Uterus (tissue), 4 donors: Measurements from ENCODE around the gene HLA-B. TPM values are rescaled to one million over a fixed set of nuclear protein-coding genes. Genes with fewer than 3 reads are reported as not detected.
A peak's percentile ranks its signal among the peaks of the same experiment; 100 is the strongest.
"Not testable (repeated sequence)": the region's sequence is repeated elsewhere in the genome, so short reads cannot be mapped to it uniquely, and the experiment has no call there.

Source experiments
- DNase-seq, 2 donors: peaks; one replicate each; pipeline ENCODE4 v3.0.0-alpha.2; 2019 to 2020
- H3K27ac ChIP-seq, 2 donors: fragments of 200-600 bp; sonication (generic); 1 replicate in 1 of 2; 2 replicates in 1 of 2; pipeline ENCODE4 v1.5.1; 2016 to 2018
- H3K27me3 ChIP-seq, 2 donors: fragments of 200-600 bp; sonication (generic); one replicate each; pipeline ENCODE4 v1.5.1; 2018 to 2019; ENCODE audit warnings: control low read depth in 1 of 2
- H3K36me3 ChIP-seq, 2 donors: fragments of 200-600 bp; sonication (generic); one replicate each; pipeline ENCODE4 v1.5.1; 2019; ENCODE audit warnings: control low read depth in 1 of 2
- H3K4me1 ChIP-seq, 2 donors: fragments of 200-600 bp; sonication (generic); one replicate each; pipeline ENCODE4 v1.5.1; 2018 to 2019; ENCODE audit warnings: control low read depth in 1 of 2
- H3K4me3 ChIP-seq, 2 donors: fragments of 200-600 bp; sonication (generic); 1 replicate in 1 of 2; 2 replicates in 1 of 2; pipeline ENCODE4 v1.5.1; 2018 to 2019; ENCODE audit warnings: mild to moderate bottlenecking in 1 of 2
- H3K9me3 ChIP-seq, 2 donors: fragments of 200-600 bp; sonication (generic); one replicate each; pipeline ENCODE4 v1.5.1; 2019; ENCODE audit warnings: control low read depth in 1 of 2
- POLR2A ChIP-seq, 2 donors: fragments of 450-650 bp; IDR thresholded peaks; one replicate each; pipeline ENCODE4 v1.6.1; 2016; ENCODE audit warnings: antibody characterized with exemption in 2 of 2, mild to moderate bottlenecking in 1 of 2, moderate library complexity in 1 of 2
- intact Hi-C: fragments of 100-400 bp; cut with DNase I; formaldehyde crosslinking; loops from one replicate; pipeline ENCODE4 v1.15.1; 2023; ENCODE audit warnings: low total_unique reads
- total RNA-seq, 4 donors: library from RNA; depleted of rRNA in 3 of 4; stranded (reverse); fragments of >200 nt in 3 of 4; gene quantifications; one replicate each; pipeline versions ENCODE4 v1.1.0 to v1.2.4, GENCODE V29; 2014 to 2023
- TF ChIP-seq, protein P1 (sequence below), 4 experiments: fragments of 200-600 bp in 2 of 4; fragments of 450-650 bp in 2 of 4; sonication (generic) in 2 of 4; IDR thresholded peaks; one replicate each; pipeline ENCODE4 v1.5.1; 2016 to 2019; ENCODE audit warnings: antibody characterized with exemption in 4 of 4, mild to moderate bottlenecking in 2 of 4, moderate library complexity in 1 of 4
- donor health status: DM: yes; HTN: yes; CAD: no.

HLA-B gene
- total RNA-seq, 4 donors from 2014 or later, result 134 to 1,272 (median 737) TPM

DNA sequence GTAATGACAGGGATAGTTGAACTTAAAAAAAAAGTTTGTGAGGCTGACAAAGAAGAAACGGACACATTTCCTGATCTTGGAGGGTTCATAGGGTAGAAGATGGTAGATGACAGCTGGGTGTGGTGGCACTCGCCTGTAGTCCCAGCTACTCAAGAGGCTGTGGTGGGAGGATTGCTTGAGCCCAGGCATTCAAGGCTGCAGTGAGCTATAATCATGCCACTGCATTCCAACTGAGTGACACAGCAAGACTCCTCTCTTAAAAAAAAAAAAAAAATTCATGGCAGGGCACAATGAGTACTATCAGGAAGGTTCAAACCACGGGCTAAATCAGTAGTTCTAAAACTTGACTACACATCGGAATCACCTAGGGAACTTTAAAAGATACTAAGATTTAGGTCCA is 44.4 kb upstream of the HLA-B start:
- intact Hi-C loops, result no loop called here
- H3K36me3 ChIP-seq, result no peaks in the 10 kb centered on the region
- no peaks in the 10 kb centered on the region for H3K9me3 ChIP-seq
- peak; percentile 47 to 72 for DNase-seq
- TF ChIP-seq POLR2A (IDR thresholded peaks at IDR 0.05), result peak; percentile 14 to 43
- TF ChIP-seq, protein P1, sequence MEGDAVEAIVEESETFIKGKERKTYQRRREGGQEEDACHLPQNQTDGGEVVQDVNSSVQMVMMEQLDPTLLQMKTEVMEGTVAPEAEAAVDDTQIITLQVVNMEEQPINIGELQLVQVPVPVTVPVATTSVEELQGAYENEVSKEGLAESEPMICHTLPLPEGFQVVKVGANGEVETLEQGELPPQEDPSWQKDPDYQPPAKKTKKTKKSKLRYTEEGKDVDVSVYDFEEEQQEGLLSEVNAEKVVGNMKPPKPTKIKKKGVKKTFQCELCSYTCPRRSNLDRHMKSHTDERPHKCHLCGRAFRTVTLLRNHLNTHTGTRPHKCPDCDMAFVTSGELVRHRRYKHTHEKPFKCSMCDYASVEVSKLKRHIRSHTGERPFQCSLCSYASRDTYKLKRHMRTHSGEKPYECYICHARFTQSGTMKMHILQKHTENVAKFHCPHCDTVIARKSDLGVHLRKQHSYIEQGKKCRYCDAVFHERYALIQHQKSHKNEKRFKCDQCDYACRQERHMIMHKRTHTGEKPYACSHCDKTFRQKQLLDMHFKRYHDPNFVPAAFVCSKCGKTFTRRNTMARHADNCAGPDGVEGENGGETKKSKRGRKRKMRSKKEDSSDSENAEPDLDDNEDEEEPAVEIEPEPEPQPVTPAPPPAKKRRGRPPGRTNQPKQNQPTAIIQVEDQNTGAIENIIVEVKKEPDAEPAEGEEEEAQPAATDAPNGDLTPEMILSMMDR (IDR thresholded peaks at IDR 0.05), result no peak
- no peaks in the 10 kb centered on the region for H3K27me3 ChIP-seq
- H3K27ac ChIP-seq, result peak overlapping the region; percentile 96 to 99
- H3K4me3 ChIP-seq, result peak overlapping the region; percentile 74 to 91
- peaks cover 6 to 14% of the 10 kb centered on the region in 2 donors for H3K4me1 ChIP-seq

DNA sequence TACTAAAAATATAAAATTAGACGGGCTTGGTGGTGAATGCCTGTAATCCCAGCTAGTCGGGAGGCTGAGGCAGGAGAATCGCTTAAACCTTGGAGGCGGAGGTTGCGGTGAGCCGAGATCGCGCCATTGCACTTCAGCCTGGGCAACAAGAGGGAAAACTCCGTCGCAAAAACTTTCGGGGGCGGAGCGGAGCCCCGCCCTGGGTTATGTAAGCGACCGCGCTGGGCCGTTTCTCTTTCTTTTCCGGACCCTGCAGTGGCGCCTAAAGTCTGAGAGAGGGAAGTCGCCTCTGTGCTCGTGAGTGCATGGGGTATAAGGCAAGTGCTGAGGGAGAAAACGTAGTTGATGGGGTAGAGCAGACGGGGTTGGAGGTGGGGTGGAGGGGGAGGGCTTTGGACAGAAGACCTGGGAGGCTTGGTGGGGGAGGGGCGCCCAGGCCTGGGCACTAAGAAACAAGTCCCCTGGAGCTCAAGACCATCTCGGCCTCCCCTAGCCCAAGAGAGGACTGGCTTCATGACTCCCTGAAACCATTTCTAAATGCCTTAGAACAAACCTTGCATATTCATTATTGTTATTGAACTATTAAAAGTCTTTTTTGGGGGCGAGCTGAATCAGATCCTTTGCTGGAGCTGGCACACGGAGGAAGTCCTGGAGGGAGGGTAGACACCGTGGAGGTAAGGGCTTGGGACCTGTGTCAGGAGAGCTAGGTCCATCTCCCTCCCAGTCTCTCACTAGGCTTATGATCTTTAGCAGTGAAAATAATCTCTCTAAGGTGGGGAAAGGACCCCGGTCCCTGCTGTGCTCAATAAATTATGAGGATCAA is 43.7 kb upstream of the HLA-B start:
- no peaks in the 10 kb centered on the region for H3K27me3 ChIP-seq
- H3K4me1 ChIP-seq, result peaks cover 6 to 15% of the 10 kb centered on the region in 2 donors
- TF ChIP-seq POLR2A (IDR thresholded peaks at IDR 0.05), result peak; percentile 30 to 44
- TF ChIP-seq, protein P1 (IDR thresholded peaks at IDR 0.05), result no peak
- H3K9me3 ChIP-seq, result no peaks in the 10 kb centered on the region
- intact Hi-C loops, result no loop called here
- peak overlapping the region; percentile 74 to 91 for H3K4me3 ChIP-seq
- DNase-seq, result peak; percentile 80 to 81
- peak overlapping the region; percentile 96 to 99 for H3K27ac ChIP-seq
- H3K36me3 ChIP-seq, result no peaks in the 10 kb centered on the region

DNA sequence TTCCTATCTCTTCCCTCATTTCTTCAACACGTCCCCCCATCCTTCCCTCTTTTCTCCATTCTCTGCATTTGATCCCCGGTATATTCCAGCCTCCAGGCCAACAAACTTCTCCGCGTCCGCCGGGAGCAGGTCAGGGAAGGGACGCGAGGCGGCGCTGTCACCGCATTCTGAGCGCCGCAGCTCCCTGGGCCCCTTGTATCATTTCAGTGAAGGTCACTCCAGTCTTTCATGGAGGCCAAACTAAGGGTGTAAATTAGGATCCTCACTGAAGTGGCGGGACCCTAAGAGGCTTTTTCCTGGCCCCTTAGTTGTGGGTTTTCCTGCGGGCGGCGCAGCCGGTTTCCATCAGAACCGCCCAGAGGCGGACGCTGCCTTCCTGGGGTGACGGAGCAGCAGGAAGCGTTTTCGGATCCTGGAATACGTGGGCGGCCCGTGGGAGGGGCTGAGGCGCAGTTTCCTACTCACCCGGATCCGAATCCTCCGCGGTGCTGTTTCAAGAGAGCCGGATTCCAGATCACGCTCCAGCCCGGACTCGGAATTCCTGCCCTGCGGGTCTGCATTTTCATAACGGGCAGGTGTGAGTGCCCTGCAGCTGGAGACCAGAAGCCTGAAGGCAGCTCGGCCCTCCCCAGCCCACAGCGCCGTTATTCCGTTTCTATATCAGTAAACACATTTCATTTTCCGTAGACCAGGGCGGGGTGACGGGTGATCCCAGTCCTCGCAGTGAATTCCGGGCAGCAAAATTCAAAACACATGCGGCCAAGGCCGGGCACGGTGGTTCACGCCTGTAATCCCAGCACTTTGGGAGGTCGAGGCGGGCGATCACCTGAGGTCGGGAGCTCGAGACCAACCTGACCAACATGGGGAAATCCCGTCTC is 42.8 kb upstream of the HLA-B start:
- TF ChIP-seq, protein P1 (IDR thresholded peaks at IDR 0.05), result peak; percentile 87 to 92 (median 90)
- peak; percentile 57 to 66 for TF ChIP-seq POLR2A (IDR thresholded peaks at IDR 0.05)
- Histone ChIP-seq H3K27me3 (no peaks in the 10 kb centered on the region), H3K4me1 (peaks cover 6 to 15% of the 10 kb centered on the region in 2 donors), H3K4me3 (peak overlapping the region; percentile 74 to 91), H3K27ac (peak overlapping the region; percentile 96 to 99), H3K9me3 (no peaks in the 10 kb centered on the region), H3K36me3 (no peaks in the 10 kb centered on the region)
- intact Hi-C loops, result loop anchor here (2.0 kb wide), 1 partner anchor 43 kb away; no protein-coding TSS in a partner anchor
- DNase-seq, result peak; percentile 92 to 95

DNA sequence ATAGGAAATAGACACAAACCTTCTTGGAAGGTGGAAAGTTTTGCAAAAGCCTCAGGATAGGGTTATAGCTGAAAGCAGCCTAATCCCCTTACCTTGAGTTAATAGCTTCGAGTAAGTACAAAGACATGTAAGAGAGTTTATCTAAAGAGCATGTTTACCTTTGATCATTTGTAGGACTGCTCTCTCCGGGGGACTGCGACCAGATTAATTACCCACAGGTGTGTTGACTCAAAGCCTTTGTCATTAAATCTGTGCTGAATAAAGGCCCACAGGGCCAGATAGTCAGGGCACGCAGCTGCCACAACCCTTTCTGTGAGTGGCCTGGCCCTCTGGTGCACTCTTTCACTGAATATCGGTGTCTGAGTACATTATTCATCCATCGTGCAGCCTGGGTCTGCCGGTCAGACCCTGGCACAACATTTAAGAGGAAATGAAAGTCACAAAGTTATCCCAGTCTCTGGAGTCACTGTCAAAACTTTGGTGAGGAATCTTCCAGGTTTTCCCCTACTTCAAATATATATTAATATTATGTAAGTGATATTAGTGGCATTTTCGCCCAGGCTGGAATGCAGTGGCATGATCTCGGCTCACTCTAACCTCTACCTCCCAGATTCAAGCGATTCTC is 41.0 kb upstream of the HLA-B start:
- DNase-seq, result no peak
- intact Hi-C loops, result loop anchor here (2.0 kb wide), 1 partner anchor 45 kb away; no protein-coding TSS in a partner anchor
- Histone ChIP-seq H3K27me3 (no peaks in the 10 kb centered on the region), H3K4me1 (peaks cover 6 to 15% of the 10 kb centered on the region in 2 donors), H3K4me3 (no peak overlapping the region), H3K9me3 (no peaks in the 10 kb centered on the region), H3K36me3 (no peaks in the 10 kb centered on the region), H3K27ac (no peak overlapping the region)
- TF ChIP-seq, protein P1 (IDR thresholded peaks at IDR 0.05), result no peak
- TF ChIP-seq POLR2A (IDR thresholded peaks at IDR 0.05), result no peak

DNA sequence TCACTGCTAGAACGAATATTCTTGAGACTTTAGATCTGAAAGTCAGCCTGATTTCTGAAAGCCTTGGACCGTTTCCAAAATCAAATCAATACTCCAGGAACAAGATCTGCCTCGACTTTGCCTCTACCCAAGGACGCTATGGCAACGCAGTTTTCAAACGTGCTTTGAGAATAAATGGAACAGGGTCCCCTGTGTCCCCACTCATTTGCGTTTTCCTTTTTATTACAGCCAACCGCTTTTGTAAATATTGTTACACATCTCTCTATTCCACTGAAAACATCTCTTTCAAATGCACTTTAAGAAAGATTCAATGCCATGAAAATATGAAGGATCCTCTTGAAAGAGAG is 40.1 kb upstream of the HLA-B start:
- H3K27me3 ChIP-seq, H3K4me3 ChIP-seq, H3K36me3 ChIP-seq, intact Hi-C loops, DNase-seq, H3K9me3 ChIP-seq: not testable (repeated sequence)
- peaks cover 6 to 11% of the 10 kb centered on the region in 2 donors for H3K4me1 ChIP-seq
- peak overlapping the region in 1 of 2 donors; percentile 45 for H3K27ac ChIP-seq
